Keratinocyte (primary cell): Measurements from ENCODE around the gene ATXN7L2. TPM values are rescaled to one million over a fixed set of nuclear protein-coding genes. Genes with fewer than 3 reads are reported as not detected.

Experiments used
- DNase-seq: peaks from one replicate; pipeline ENCODE4 v3.0.0-alpha.2; 2011; ENCODE audit warnings: low read depth, missing footprints, low spot score
- FAIRE-seq: peaks from 2 replicates; lab custom pipeline; 2011; peaks lifted over from hg19 to GRCh38; lab: Jason Lieb, UNC
- H2AFZ ChIP-seq: 2 replicates; pipeline ENCODE4 v1.6.0; 2012; ENCODE audit warnings: low read length, control low read depth, inconsistent platforms; ENCODE audit not compliant: control insufficient read depth
- H3K27ac ChIP-seq: 2 replicates; pipeline ENCODE4 v1.5.1; 2011; ENCODE audit warnings: low read length; ENCODE audit not compliant: control insufficient read depth, insufficient read depth
- H3K27me3 ChIP-seq: 3 replicates; pipeline ENCODE4 v1.6.0; 2011; ENCODE audit warnings: low read length; ENCODE audit not compliant: control insufficient read depth, insufficient read depth; ENCODE audit errors: extremely low read depth
- H3K36me3 ChIP-seq, 2 experiments: 2 replicates in 1 of 2; 3 replicates in 1 of 2; pipeline ENCODE4 v1.5.1; 2011; ENCODE audit warnings: low read length in 2 of 2, mild to moderate bottlenecking in 1 of 2; ENCODE audit not compliant: control insufficient read depth in 2 of 2, insufficient read depth in 2 of 2; ENCODE audit errors: extremely low read depth in 1 of 2
- H3K4me1 ChIP-seq: 3 replicates; pipeline ENCODE4 v1.5.1; 2011; ENCODE audit warnings: low read length; ENCODE audit not compliant: control insufficient read depth, insufficient read depth; ENCODE audit errors: extremely low read depth
- H3K4me2 ChIP-seq: 3 replicates; pipeline ENCODE4 v1.6.0; 2011; ENCODE audit warnings: low read depth, low read length; ENCODE audit not compliant: control insufficient read depth, insufficient read depth; ENCODE audit errors: extremely low read depth
- H3K4me3 ChIP-seq, 3 experiments: fragments of 200-600 bp in 1 of 3; sonication (generic) in 1 of 3; 2 replicates in 2 of 3; 3 replicates in 1 of 3; pipeline ENCODE4 v1.5.1; 2011 to 2016; ENCODE audit warnings: low read length in 3 of 3, mild to moderate bottlenecking in 3 of 3, control low read depth in 2 of 3, inconsistent platforms in 1 of 3, low read depth in 1 of 3, mixed read lengths in 1 of 3, mixed run types in 1 of 3, moderate library complexity in 1 of 3; ENCODE audit not compliant: control insufficient read depth in 2 of 3, insufficient read depth in 2 of 3; ENCODE audit errors: extremely low read depth in 1 of 3
- H3K79me2 ChIP-seq: 2 replicates; pipeline ENCODE4 v1.6.0; 2012; ENCODE audit warnings: low read length; ENCODE audit not compliant: control insufficient read depth, insufficient read depth
- H3K9ac ChIP-seq: 3 replicates; pipeline ENCODE4 v1.6.0; 2011; ENCODE audit warnings: low read length; ENCODE audit not compliant: control insufficient read depth, insufficient read depth; ENCODE audit errors: extremely low read depth
- H3K9me1 ChIP-seq: 3 replicates; pipeline ENCODE4 v1.6.0; 2011; ENCODE audit warnings: low read length; ENCODE audit not compliant: control insufficient read depth, insufficient read depth; ENCODE audit errors: extremely low read depth
- H3K9me3 ChIP-seq: 2 replicates; pipeline ENCODE4 v1.5.1; 2012; ENCODE audit warnings: low read depth, low read length; ENCODE audit not compliant: control insufficient read depth
- H4K20me1 ChIP-seq: 3 replicates; pipeline ENCODE4 v1.6.0; 2011; ENCODE audit warnings: low read length; ENCODE audit not compliant: control insufficient read depth, insufficient read depth; ENCODE audit errors: extremely low read depth
- EZH2 ChIP-seq: IDR thresholded peaks from one replicate; pipeline ENCODE4 v1.6.1; 2012; ENCODE audit warnings: inconsistent platforms, mild to moderate bottlenecking, low read length, moderate library complexity
- dilution Hi-C: fragments of 300-500 bp; cut with MboI; formaldehyde crosslinking; loops from one replicate; pipeline ENCODE4 v1.7.0; 2020; ENCODE audit warnings: low sequenced_read_pairs; ENCODE audit not compliant: extremely low pct_ligation_motif_present
- polyA plus RNA-seq, 5 experiments: library from polyadenylated mRNA; depleted of rRNA in 3 of 5; stranded (reverse) in 3 of 5; stranded (forward) in 1 of 5; unstranded in 1 of 5; fragments of >200 nt; gene quantifications; 1 replicate in 1 of 5; 2 replicates in 3 of 5; 3 replicates in 1 of 5; pipeline versions ENCODE4 v1.2.1 to v1.2.3, GENCODE V29; 2011 to 2012; ENCODE audit warnings: missing spikeins in 2 of 5, low read depth in 1 of 5, low replicate concordance in 1 of 5
- TF ChIP-seq, protein P1 (sequence below), 3 experiments: IDR thresholded peaks in 1 of 3; conservative IDR thresholded peaks in 1 of 3; optimal IDR thresholded peaks in 1 of 3; 2 replicates in 2 of 3; 3 replicates in 1 of 3; pipeline versions ENCODE3 to v1.5.1; 2011; ENCODE audit warnings: low read length in 3 of 3, mild to moderate bottlenecking in 3 of 3, moderate library complexity in 2 of 3, control low read depth in 1 of 3, inconsistent platforms in 1 of 3; ENCODE audit not compliant: insufficient read depth in 2 of 3; ENCODE audit errors: extremely low read depth in 1 of 3

Gene ATXN7L2
- polyA plus RNA-seq, 1 donor (not counting 4 experiments of a cell fraction or from before 2014, with no cell fraction given) = 1.2 TPM

- Histone ChIP-seq H3K4me2 (peak within 1 kb of the TSS; percentile 84), H3K27me3 (no peaks in the 10 kb centered on the region), H3K79me2 (peaks cover 7% of the 10 kb centered on the region), H3K4me1 (peaks cover 12% of the 10 kb centered on the region), H3K4me3 (peak within 1 kb of the TSS; percentile 72 to 93 (median 86)), H3K27ac (peak within 1 kb of the TSS; percentile 17), H3K9me1 (no peaks in the 10 kb centered on the region), H2AFZ (peak within 1 kb of the TSS; percentile 99), H3K9ac (peak within 1 kb of the TSS; percentile 71), H3K36me3 (peaks cover 15% of the 10 kb centered on the region in 2 experiments), H3K9me3 (no peaks in the 10 kb centered on the region), H4K20me1 (no peaks in the 10 kb centered on the region)
- dilution Hi-C loops = no loop called here
- DNase-seq = no peak
- TF ChIP-seq, protein P1, sequence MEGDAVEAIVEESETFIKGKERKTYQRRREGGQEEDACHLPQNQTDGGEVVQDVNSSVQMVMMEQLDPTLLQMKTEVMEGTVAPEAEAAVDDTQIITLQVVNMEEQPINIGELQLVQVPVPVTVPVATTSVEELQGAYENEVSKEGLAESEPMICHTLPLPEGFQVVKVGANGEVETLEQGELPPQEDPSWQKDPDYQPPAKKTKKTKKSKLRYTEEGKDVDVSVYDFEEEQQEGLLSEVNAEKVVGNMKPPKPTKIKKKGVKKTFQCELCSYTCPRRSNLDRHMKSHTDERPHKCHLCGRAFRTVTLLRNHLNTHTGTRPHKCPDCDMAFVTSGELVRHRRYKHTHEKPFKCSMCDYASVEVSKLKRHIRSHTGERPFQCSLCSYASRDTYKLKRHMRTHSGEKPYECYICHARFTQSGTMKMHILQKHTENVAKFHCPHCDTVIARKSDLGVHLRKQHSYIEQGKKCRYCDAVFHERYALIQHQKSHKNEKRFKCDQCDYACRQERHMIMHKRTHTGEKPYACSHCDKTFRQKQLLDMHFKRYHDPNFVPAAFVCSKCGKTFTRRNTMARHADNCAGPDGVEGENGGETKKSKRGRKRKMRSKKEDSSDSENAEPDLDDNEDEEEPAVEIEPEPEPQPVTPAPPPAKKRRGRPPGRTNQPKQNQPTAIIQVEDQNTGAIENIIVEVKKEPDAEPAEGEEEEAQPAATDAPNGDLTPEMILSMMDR (optimal IDR thresholded peaks at IDR 0.05 in 1 of 3, IDR thresholded peaks at IDR 0.05 in 1 of 3, conservative IDR thresholded peaks at IDR 0.05 in 1 of 3; ENCODE audit: extremely low read depth in 1 of 3, insufficient read depth in 2 of 3, low read length in 3 of 3) = peak; percentile 79 to 97 (median 88)
- no peak for TF ChIP-seq EZH2
- FAIRE-seq = no peak
These were observed 10.3 kb downstream of the ATXN7L2 start, which contains the start of gene CYB561D1 for GRCh38 chr1:109493805-109494539. Gene CYB561D1 (plus strand): TSS chr1:109494094. CDS start chr1:109494140, 46 bp downstream.

DNA sequence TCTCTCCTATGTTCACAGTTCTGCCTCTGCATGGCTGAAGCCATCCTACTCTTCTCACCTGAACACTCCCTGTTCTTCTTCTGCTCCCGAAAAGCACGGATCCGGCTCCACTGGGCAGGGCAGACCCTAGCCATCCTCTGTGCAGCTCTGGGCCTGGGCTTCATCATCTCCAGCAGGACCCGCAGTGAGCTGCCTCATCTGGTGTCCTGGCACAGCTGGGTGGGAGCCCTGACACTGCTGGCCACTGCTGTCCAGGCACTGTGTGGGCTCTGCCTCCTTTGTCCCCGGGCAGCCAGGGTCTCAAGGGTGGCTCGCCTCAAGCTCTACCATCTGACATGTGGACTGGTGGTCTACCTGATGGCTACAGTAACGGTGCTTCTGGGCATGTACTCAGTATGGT, 12.0 kb downstream of the ATXN7L2 start:
- no peak overlapping the region for H3K9ac ChIP-seq
- H3K4me2 ChIP-seq = no peak overlapping the region
- peaks cover 11 to 15% of the 10 kb centered on the region in 2 experiments for H3K36me3 ChIP-seq
- peaks cover 23% of the 10 kb centered on the region for H3K4me1 ChIP-seq
- TF ChIP-seq, protein P1 (optimal IDR thresholded peaks at IDR 0.05 in 1 of 3, IDR thresholded peaks at IDR 0.05 in 1 of 3, conservative IDR thresholded peaks at IDR 0.05 in 1 of 3; ENCODE audit: extremely low read depth in 1 of 3, insufficient read depth in 2 of 3, low read length in 3 of 3) = no peak
- no peak for TF ChIP-seq EZH2
- H3K9me1 ChIP-seq = no peaks in the 10 kb centered on the region
- H3K4me3 ChIP-seq = no peak overlapping the region
- H3K27me3 ChIP-seq = no peaks in the 10 kb centered on the region
- no peaks in the 10 kb centered on the region for H4K20me1 ChIP-seq
- H3K27ac ChIP-seq = no peak overlapping the region
- H3K9me3 ChIP-seq = no peaks in the 10 kb centered on the region
- dilution Hi-C loops = no loop called here
- H3K79me2 ChIP-seq = peaks cover 7% of the 10 kb centered on the region
- no peak for FAIRE-seq
- no peak for DNase-seq
- no peak overlapping the region for H2AFZ ChIP-seq
